ENCODE data around the gene RBM20. TPM values are rescaled to one million over a fixed set of nuclear protein-coding genes. Genes with fewer than 3 reads are reported as not detected.

Gene RBM20
- total and polyA plus RNA-seq, 2 of the 13 experiments (the other 11 are each of a cell fraction or from before 2014, with no cell fraction given) = 0.02 to 0.22 TPM

DNA sequence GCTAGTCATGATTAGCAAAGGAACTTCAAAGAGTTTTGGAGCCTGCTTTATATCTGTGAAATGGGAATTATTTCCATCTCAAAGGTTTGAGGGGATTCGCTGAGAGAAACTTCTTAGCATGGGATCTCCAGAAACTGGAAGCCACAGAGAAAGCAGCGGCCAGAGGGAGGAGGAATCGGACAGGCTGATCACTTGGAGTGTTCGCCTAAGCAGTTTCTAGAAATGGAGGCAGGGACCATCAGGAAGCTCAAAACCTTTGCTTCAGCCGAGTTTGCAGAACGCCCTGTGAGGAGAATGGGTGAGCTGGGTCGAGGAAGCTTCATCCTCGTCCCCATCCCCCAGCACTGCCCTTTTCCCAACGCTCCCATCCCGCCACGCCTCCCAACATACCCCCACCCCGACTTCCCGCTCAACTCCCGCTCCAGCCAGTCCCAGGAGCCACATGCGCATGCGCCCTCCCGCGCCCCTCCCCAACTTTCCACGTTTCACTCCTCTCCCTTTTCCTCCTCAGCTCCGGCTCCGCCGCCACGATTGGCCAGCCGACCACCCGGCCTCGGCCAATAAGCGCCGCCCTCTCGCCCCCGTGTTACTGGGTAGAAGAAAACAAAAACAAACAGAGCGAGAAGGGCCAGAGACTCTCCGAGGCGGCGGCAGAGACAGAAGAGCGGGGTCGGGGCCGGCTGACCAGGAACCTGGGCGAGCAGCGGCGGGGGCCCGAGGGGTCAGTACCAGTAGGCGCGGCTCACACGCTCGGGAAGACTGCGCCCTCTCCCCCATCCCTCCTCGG is 227.4 kb downstream of the RBM20 start, which contains the start of gene PDCD4 (continued):
- TF ChIP-seq ZNF382 (CRISPR knock-in tag; IDR thresholded peaks at IDR 0.05; ENCODE audit: borderline replicate concordance) = no peak
- TF ChIP-seq TRIM24 (CRISPR knock-in tag; IDR thresholded peaks at IDR 0.05) = no peak
- no peak for TF ChIP-seq KLF9 (CRISPR knock-in tag; IDR thresholded peaks at IDR 0.05; ENCODE audit: low read depth)
- TF ChIP-seq NR2F2 (IDR thresholded peaks at IDR 0.05; ENCODE audit: borderline replicate concordance, low read depth) = no peak
- no peak for TF ChIP-seq ISX (CRISPR knock-in tag; conservative IDR thresholded peaks at IDR 0.05)
- TF ChIP-seq, protein P1, sequence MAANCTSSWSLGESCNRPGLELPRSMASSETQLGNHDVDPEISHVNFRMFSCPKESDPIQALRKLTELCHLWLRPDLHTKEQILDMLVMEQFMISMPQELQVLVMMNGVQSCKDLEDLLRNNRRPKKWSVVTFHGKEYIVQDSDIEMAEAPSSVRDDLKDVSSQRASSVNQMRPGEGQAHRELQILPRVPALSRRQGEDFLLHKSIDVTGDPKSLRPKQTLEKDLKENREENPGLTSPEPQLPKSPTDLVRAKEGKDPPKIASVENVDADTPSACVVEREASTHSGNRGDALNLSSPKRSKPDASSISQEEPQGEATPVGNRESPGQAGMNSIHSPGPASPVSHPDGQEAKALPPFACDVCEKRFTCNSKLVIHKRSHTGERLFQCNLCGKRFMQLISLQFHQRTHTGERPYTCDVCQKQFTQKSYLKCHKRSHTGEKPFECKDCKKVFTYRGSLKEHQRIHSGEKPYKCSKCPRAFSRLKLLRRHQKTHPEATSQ (CRISPR knock-in tag; IDR thresholded peaks at IDR 0.05; ENCODE audit: borderline replicate concordance) = no peak
- TF ChIP-seq, protein P2, sequence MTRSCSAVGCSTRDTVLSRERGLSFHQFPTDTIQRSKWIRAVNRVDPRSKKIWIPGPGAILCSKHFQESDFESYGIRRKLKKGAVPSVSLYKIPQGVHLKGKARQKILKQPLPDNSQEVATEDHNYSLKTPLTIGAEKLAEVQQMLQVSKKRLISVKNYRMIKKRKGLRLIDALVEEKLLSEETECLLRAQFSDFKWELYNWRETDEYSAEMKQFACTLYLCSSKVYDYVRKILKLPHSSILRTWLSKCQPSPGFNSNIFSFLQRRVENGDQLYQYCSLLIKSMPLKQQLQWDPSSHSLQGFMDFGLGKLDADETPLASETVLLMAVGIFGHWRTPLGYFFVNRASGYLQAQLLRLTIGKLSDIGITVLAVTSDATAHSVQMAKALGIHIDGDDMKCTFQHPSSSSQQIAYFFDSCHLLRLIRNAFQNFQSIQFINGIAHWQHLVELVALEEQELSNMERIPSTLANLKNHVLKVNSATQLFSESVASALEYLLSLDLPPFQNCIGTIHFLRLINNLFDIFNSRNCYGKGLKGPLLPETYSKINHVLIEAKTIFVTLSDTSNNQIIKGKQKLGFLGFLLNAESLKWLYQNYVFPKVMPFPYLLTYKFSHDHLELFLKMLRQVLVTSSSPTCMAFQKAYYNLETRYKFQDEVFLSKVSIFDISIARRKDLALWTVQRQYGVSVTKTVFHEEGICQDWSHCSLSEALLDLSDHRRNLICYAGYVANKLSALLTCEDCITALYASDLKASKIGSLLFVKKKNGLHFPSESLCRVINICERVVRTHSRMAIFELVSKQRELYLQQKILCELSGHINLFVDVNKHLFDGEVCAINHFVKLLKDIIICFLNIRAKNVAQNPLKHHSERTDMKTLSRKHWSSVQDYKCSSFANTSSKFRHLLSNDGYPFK (CRISPR knock-in tag; IDR thresholded peaks at IDR 0.05; ENCODE audit: borderline replicate concordance) = no peak
- TF ChIP-seq NCOR1 (IDR thresholded peaks at IDR 0.05; ENCODE audit: borderline replicate concordance, low read length) = no peak; the same call in 1 of the 2 replicates
- no peak for TF ChIP-seq CEBPG (CRISPR knock-in tag; IDR thresholded peaks at IDR 0.05)
- no peak for TF ChIP-seq ZBTB37 (CRISPR knock-in tag; IDR thresholded peaks at IDR 0.05)
- no peak for TF ChIP-seq THYN1 (CRISPR knock-in tag; IDR thresholded peaks at IDR 0.05; ENCODE audit: borderline replicate concordance, low read depth)
- TF ChIP-seq FOXJ3 (CRISPR knock-in tag; IDR thresholded peaks at IDR 0.05; ENCODE audit: borderline replicate concordance) = no peak
- TF ChIP-seq, protein P3, sequence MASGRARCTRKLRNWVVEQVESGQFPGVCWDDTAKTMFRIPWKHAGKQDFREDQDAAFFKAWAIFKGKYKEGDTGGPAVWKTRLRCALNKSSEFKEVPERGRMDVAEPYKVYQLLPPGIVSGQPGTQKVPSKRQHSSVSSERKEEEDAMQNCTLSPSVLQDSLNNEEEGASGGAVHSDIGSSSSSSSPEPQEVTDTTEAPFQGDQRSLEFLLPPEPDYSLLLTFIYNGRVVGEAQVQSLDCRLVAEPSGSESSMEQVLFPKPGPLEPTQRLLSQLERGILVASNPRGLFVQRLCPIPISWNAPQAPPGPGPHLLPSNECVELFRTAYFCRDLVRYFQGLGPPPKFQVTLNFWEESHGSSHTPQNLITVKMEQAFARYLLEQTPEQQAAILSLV (CRISPR knock-in tag; IDR thresholded peaks at IDR 0.05; ENCODE audit: borderline replicate concordance) = 0 out of 2 replicates have a peak, but pooled peaks have one; percentile 41
- TF ChIP-seq CCAR2 (optimal IDR thresholded peaks at IDR 0.05; ENCODE audit: low read depth, low read length) = no peak
- TF ChIP-seq, protein P4, sequence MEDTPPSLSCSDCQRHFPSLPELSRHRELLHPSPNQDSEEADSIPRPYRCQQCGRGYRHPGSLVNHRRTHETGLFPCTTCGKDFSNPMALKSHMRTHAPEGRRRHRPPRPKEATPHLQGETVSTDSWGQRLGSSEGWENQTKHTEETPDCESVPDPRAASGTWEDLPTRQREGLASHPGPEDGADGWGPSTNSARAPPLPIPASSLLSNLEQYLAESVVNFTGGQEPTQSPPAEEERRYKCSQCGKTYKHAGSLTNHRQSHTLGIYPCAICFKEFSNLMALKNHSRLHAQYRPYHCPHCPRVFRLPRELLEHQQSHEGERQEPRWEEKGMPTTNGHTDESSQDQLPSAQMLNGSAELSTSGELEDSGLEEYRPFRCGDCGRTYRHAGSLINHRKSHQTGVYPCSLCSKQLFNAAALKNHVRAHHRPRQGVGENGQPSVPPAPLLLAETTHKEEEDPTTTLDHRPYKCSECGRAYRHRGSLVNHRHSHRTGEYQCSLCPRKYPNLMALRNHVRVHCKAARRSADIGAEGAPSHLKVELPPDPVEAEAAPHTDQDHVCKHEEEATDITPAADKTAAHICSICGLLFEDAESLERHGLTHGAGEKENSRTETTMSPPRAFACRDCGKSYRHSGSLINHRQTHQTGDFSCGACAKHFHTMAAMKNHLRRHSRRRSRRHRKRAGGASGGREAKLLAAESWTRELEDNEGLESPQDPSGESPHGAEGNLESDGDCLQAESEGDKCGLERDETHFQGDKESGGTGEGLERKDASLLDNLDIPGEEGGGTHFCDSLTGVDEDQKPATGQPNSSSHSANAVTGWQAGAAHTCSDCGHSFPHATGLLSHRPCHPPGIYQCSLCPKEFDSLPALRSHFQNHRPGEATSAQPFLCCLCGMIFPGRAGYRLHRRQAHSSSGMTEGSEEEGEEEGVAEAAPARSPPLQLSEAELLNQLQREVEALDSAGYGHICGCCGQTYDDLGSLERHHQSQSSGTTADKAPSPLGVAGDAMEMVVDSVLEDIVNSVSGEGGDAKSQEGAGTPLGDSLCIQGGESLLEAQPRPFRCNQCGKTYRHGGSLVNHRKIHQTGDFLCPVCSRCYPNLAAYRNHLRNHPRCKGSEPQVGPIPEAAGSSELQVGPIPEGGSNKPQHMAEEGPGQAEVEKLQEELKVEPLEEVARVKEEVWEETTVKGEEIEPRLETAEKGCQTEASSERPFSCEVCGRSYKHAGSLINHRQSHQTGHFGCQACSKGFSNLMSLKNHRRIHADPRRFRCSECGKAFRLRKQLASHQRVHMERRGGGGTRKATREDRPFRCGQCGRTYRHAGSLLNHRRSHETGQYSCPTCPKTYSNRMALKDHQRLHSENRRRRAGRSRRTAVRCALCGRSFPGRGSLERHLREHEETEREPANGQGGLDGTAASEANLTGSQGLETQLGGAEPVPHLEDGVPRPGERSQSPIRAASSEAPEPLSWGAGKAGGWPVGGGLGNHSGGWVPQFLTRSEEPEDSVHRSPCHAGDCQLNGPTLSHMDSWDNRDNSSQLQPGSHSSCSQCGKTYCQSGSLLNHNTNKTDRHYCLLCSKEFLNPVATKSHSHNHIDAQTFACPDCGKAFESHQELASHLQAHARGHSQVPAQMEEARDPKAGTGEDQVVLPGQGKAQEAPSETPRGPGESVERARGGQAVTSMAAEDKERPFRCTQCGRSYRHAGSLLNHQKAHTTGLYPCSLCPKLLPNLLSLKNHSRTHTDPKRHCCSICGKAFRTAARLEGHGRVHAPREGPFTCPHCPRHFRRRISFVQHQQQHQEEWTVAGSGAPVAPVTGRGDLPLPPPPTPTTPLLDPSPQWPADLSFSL (CRISPR knock-in tag; IDR thresholded peaks at IDR 0.05) = no peak
